ENCODE measurements around the gene NAT9. TPM values are rescaled to one million over a fixed set of nuclear protein-coding genes. Genes with fewer than 3 reads are reported as not detected.

NAT9 gene
- total RNA-seq, 3 donors from 2014 or later, result 35.8 to 40.6 (median 39.8) TPM

DNA sequence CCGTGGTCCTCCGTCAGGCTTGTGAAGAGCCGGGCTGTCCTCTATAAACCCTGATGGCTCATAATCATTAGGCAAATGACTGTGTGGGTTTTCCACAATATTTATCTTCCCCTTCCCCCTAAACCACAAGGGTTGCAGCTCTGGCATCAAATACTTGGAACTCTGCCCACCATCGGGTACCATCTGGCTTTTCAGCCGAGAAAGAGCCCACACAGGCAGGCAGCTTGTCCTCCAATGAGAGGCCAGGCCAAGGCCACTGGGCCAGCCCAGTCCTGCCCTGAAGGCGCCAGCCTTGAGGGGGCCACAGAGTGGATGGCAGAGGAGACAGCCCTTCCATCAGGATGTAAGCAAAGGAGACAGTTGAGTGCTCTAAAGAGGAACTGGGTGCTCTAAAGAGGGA lies 31.8 kb upstream of the NAT9 start:
- H3K4me3 ChIP-seq, result no peak overlapping the region
- TF ChIP-seq, protein P1, sequence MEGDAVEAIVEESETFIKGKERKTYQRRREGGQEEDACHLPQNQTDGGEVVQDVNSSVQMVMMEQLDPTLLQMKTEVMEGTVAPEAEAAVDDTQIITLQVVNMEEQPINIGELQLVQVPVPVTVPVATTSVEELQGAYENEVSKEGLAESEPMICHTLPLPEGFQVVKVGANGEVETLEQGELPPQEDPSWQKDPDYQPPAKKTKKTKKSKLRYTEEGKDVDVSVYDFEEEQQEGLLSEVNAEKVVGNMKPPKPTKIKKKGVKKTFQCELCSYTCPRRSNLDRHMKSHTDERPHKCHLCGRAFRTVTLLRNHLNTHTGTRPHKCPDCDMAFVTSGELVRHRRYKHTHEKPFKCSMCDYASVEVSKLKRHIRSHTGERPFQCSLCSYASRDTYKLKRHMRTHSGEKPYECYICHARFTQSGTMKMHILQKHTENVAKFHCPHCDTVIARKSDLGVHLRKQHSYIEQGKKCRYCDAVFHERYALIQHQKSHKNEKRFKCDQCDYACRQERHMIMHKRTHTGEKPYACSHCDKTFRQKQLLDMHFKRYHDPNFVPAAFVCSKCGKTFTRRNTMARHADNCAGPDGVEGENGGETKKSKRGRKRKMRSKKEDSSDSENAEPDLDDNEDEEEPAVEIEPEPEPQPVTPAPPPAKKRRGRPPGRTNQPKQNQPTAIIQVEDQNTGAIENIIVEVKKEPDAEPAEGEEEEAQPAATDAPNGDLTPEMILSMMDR (IDR thresholded peaks at IDR 0.05), result no peak
- H3K4me1 ChIP-seq (ENCODE audit: low read depth), result no peaks in the 10 kb centered on the region
- ATAC-seq (no peak), DNase-seq (no peak)
- H3K9me3 ChIP-seq, result no peaks in the 10 kb centered on the region
- no peaks in the 10 kb centered on the region for H3K36me3 ChIP-seq (ENCODE audit: low read depth)
- intact Hi-C loops (cut with DNase I, micrococcal nuclease), result no loop called here

DNA sequence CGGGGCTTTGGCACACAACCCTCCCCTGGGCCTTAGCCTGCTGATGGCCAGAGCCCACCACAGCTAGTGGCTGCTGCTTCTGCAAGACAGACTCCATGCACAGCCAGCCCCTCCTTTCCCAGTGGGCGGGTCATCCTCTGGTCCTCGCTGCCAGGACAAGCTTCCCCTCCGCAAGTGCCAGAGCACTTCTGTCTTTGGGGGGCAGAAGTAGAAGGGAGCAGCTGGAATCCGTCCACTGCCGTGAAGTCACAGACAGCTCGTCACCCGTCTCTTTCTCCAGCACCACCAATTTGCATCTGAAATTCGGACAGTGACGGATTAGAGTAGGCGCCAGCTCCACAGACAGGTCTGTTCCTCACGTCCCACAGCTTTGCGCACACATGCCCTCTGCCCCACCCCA lies 31.3 kb upstream of the NAT9 start:
- no peak for DNase-seq
- no peaks in the 10 kb centered on the region for H3K9me3 ChIP-seq
- no peak overlapping the region for H3K4me3 ChIP-seq
- TF ChIP-seq, protein P1 (IDR thresholded peaks at IDR 0.05), result no peak
- no peak for ATAC-seq
- H3K4me1 ChIP-seq (ENCODE audit: low read depth), result no peaks in the 10 kb centered on the region
- intact Hi-C loops (cut with DNase I, micrococcal nuclease), result no loop called here
- H3K36me3 ChIP-seq (ENCODE audit: low read depth), result no peaks in the 10 kb centered on the region

DNA sequence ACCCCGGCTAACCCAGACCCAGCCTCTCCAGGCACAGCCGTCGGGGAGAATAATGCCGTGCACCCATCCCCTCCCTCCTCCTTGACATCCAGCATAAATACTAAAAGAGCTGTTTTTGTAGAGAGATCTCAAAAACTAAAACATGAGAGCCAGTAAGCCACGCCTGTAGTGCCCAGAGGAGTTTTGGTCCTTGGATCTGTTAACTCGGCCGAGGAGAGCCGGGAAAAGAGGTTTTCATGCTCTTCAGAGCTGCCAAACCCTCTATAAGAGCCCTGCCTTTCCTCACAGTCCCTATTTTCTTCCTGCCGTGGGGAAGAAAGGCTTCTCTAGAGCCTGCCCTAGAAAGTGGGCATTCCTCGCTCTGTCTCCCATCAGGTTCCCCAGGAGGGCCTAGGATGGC lies 30.2 kb upstream of the NAT9 start:
- DNase-seq, result no peak
- intact Hi-C loops (cut with DNase I, micrococcal nuclease), result no loop called here
- no peak for ATAC-seq
- Histone ChIP-seq H3K4me1 (ENCODE audit: low read depth) (no peaks in the 10 kb centered on the region), H3K36me3 (ENCODE audit: low read depth) (no peaks in the 10 kb centered on the region), H3K9me3 (no peaks in the 10 kb centered on the region), H3K4me3 (no peak overlapping the region)
- TF ChIP-seq, protein P1 (IDR thresholded peaks at IDR 0.05), result no peak

DNA sequence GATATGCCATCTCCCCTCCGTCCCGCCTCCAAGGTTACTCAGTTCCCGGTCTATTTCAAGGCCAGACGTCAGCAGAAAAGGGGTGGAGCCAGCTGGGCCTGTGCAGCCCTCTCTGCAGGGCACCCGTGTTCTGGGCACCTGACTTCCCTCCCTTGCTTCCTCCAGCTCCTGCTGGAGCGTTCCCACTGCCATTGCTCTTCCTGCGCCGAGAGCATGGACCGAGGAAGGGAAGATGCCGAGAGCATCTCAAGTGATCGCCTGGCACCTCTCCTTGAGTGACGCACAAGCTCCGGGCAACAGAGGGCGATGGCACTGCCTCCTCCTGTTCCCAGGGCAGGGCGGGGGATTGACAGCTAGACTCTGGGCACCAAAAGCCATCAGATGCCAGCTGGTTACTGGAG lies 29.4 kb upstream of the NAT9 start:
- Histone ChIP-seq H3K4me1 (ENCODE audit: low read depth) (no peaks in the 10 kb centered on the region), H3K9me3 (no peaks in the 10 kb centered on the region), H3K36me3 (ENCODE audit: low read depth) (no peaks in the 10 kb centered on the region), H3K4me3 (no peak overlapping the region)
- DNase-seq (no peak), ATAC-seq (no peak)
- TF ChIP-seq, protein P1 (IDR thresholded peaks at IDR 0.05), result no peak
- intact Hi-C loops (cut with DNase I, micrococcal nuclease), result no loop called here

DNA sequence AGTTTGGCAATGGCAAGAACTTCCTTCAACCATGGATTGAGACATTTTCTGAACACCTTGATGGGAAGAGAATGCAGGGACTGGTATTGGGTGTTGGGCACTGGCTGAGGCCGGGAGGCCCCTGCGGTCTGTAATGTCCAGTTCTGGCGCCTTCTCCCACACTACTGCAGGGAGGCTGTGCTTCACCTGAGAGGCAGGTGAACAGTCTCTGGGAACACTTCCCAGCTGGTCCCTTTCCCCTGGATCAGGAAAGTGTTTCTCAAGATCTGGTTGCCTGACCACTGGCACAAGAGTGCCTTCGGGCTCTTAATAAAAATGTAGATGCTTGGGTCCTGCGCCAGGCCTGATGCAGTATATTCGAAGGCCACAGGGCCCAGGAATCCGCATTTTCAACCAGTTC lies 28.5 kb upstream of the NAT9 start:
- Histone ChIP-seq H3K36me3 (ENCODE audit: low read depth) (no peaks in the 10 kb centered on the region), H3K4me3 (no peak overlapping the region), H3K9me3 (no peaks in the 10 kb centered on the region), H3K4me1 (ENCODE audit: low read depth) (no peaks in the 10 kb centered on the region)
- ATAC-seq, result no peak
- no peak for DNase-seq
- intact Hi-C loops (cut with DNase I, micrococcal nuclease), result no loop called here
- TF ChIP-seq, protein P1 (IDR thresholded peaks at IDR 0.05), result no peak

DNA sequence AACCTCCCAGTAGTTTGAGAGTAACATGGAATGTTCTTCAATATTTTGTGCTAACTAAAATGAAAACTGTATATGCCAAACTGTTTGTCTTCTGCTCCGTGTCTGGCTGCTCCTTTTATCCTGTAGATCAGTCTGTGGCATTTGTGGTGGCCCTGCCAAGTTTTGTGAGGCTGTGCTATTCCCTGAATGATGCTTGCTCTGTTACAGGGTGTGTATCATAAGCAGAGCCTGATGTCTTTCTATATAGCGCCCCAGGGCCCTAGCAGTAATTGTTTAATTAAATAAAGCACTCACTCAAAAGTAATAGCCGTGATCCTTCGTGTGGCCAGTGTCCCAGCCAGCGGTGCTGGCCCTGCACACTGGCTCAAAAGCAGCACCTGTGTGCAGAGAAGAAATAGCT lies 27.8 kb upstream of the NAT9 start:
- DNase-seq (no peak), ATAC-seq (no peak)
- no peak overlapping the region for H3K4me3 ChIP-seq
- intact Hi-C loops (cut with DNase I, micrococcal nuclease), result no loop called here
- TF ChIP-seq, protein P1 (IDR thresholded peaks at IDR 0.05), result no peak
- no peaks in the 10 kb centered on the region for H3K4me1 ChIP-seq (ENCODE audit: low read depth)
- H3K9me3 ChIP-seq, result no peaks in the 10 kb centered on the region
- no peaks in the 10 kb centered on the region for H3K36me3 ChIP-seq (ENCODE audit: low read depth)

Data from mucosa of descending colon (tissue), 3 donors.